GM06990 (cell line): ENCODE data around the gene SRMS.

Experiments
- DNase-seq: peaks from one replicate; pipeline ENCODE4 v3.0.0-alpha.2; 2011; ENCODE audit not compliant: insufficient read length; ENCODE audit errors: extremely low read depth
- H3K27me3 ChIP-seq: replicated peaks from 2 replicates; pipeline ENCODE4 v1.6.0; 2011; ENCODE audit warnings: low read length; ENCODE audit not compliant: control insufficient read depth, insufficient read depth
- H3K36me3 ChIP-seq: 2 replicates; pipeline ENCODE4 v1.5.1; 2011; ENCODE audit warnings: low read length; ENCODE audit not compliant: control insufficient read depth, insufficient read depth
- H3K4me3 ChIP-seq: replicated peaks from 2 replicates; pipeline ENCODE4 v1.5.1; 2011; ENCODE audit warnings: low read depth, mild to moderate bottlenecking, control low read depth, low read length
- TF ChIP-seq, protein P1 (sequence below): IDR thresholded peaks from 2 replicates; pipeline ENCODE4 v1.5.1; 2011; ENCODE audit warnings: low read length, control low read depth, mild to moderate bottlenecking, inconsistent platforms; ENCODE audit not compliant: insufficient read depth, poor library complexity, severe bottlenecking

Gene SRMS

DNA sequence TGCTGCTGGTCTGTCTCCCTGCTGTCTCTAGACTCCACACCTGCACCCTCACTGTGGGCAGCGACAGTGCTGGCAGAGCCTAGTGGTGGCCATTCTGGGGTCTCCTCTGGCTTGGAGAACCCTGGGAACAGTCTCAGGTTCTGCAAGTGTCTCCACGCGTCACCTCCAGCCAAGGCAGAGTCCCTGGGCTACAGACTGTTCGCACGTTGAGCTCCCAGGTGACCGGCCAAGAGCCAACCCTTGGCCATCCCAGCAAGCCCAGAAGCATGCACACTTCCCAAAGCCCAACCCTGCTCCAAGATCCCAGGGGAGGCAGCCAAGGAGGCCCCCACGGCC is 53.5 kb downstream of the SRMS start:
- H3K36me3 ChIP-seq, result no peaks in the 10 kb centered on the region

DNA sequence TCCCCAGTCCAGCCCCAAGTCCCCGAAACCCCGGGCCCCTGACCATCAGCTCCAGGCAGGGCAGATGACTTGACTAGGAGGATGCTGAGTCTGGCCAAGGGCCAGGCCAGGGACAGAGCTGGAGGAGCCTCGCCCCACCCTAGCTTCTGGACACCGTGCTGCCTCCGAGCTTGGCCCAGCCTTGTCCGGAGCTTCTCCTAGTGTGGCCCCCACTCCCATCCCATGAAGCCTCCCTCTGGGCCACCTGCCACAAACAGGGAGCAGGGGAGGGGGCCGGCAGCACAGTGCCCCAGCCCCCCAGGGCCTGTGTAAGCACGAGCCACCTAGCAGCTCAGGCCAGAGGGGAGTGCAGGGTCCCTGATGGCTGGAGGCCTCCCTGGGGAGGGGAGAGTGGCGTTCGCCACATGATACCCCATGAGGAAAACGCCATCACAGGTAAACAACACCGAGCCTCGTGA is 54.0 kb downstream of the SRMS start:
- H3K36me3 ChIP-seq, result no peaks in the 10 kb centered on the region
- TF ChIP-seq, protein P1, sequence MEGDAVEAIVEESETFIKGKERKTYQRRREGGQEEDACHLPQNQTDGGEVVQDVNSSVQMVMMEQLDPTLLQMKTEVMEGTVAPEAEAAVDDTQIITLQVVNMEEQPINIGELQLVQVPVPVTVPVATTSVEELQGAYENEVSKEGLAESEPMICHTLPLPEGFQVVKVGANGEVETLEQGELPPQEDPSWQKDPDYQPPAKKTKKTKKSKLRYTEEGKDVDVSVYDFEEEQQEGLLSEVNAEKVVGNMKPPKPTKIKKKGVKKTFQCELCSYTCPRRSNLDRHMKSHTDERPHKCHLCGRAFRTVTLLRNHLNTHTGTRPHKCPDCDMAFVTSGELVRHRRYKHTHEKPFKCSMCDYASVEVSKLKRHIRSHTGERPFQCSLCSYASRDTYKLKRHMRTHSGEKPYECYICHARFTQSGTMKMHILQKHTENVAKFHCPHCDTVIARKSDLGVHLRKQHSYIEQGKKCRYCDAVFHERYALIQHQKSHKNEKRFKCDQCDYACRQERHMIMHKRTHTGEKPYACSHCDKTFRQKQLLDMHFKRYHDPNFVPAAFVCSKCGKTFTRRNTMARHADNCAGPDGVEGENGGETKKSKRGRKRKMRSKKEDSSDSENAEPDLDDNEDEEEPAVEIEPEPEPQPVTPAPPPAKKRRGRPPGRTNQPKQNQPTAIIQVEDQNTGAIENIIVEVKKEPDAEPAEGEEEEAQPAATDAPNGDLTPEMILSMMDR, result no peak
- DNase-seq, result no peak

More for the DNA sequence above, 53.5 kb downstream of the SRMS start:
- H3K4me3 ChIP-seq, result no peak overlapping the region
- no peaks in the 10 kb centered on the region; the same call in 1 of the 2 replicates for H3K27me3 ChIP-seq
- TF ChIP-seq, protein P1, result no peak
- no peak for DNase-seq

DNA sequence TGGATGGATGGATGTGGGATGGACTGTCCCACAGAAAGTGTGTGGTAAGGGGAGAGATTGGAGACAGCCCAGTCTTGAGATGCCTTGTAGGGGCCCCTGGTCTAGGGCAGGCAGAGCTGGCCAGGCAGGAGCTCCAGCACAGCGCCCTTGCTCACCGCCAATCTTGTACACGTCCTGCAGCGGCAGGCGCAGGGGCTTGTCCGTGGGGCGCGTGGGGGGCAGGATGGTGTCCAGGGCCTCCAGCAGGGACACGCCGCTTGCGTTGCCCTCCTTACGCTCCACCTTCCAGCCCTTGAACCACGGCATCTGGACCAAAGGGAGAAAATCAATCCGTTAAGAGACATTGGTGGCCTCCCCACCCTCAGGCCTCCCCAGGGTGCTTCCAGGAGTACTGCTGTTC is 54.6 kb downstream of the SRMS start:
- H3K27me3 ChIP-seq, result no peaks in the 10 kb centered on the region; the same call in 1 of the 2 replicates
- TF ChIP-seq, protein P1, result no peak
- H3K36me3 ChIP-seq, result no peaks in the 10 kb centered on the region
- no peak for DNase-seq
- no peak overlapping the region for H3K4me3 ChIP-seq

More for the DNA sequence above, 54.0 kb downstream of the SRMS start:
- H3K4me3 ChIP-seq, result no peak overlapping the region
- H3K27me3 ChIP-seq, result no peaks in the 10 kb centered on the region; the same call in 1 of the 2 replicates

DNA sequence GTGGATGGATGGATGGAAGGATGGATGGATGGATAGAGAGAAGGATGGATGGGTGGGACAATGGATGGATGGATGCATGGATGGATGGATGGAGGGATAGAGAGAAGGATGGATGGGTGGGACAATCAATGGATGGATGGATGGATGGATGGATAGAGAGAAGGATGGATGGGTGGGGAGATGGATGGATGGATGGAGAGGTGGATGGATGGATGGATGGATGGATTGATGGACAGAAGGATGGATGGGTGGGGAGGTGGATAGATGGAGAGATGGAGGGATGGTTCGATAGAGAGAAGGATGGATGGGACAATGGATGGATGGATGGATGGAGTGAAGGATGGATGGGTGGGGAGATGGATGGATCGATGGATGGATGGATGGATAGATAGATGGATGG is 55.0 kb downstream of the SRMS start:
- Histone ChIP-seq H3K36me3 (no peaks in the 10 kb centered on the region), H3K4me3 (no peak overlapping the region), H3K27me3 (no peaks in the 10 kb centered on the region; the same call in 1 of the 2 replicates)
- TF ChIP-seq, protein P1, result no peak
- DNase-seq, result no peak

DNA sequence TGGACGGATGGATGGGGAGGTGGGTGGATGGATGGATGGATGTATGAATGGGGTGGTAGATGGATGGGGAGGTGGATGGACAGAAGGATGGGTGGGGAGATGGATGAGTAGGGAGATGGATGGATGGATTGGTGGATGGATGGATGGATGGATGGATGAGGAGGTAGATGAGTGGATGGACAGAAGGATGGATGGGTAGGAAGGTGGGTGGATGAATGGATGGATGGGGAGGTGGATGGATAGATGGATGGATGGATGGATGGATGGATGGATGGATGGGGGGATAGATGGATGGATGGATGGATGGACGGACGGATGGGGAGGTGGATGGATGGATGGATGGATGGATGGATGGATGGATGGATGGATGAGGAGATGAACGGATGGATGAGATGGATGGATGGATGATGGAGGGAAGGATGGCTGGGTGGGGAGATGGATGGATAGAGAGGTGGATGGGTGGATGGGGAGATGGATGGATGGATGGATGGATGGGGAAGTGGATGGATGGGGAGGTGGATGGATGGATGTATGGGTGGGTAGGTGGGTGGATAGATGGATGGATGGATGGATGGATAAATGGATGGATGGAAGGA is 55.8 kb downstream of the SRMS start:
- no peaks in the 10 kb centered on the region; the same call in 1 of the 2 replicates for H3K27me3 ChIP-seq
- DNase-seq, result no peak
- H3K36me3 ChIP-seq, result no peaks in the 10 kb centered on the region
- H3K4me3 ChIP-seq, result no peak overlapping the region
- TF ChIP-seq, protein P1, result no peak

DNA sequence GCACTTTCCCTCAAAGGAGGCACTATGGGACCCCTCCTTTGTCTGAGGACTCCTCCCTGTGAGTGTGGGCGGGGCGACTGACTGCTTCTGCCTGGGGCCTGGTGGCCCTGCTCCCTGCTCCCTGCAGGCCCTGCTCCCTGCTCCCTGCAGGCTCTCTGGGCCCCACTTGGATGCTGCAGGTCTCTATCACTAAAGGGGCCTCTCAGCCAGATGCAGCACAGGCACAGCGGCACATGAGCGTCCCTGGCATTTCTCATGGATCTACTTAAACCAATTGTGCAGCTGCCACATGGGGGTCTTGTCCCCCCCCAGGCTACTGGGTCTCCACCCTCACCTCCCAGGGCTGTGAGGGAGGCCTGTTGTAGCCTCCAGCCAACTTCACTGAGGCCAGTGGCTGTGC is 56.5 kb downstream of the SRMS start:
- DNase-seq, result no peak
- H3K4me3 ChIP-seq, result no peak overlapping the region
- TF ChIP-seq, protein P1, result no peak
- no peaks in the 10 kb centered on the region; the same call in 1 of the 2 replicates for H3K27me3 ChIP-seq
- no peaks in the 10 kb centered on the region for H3K36me3 ChIP-seq
